Activated effector memory CD4-positive, alpha-beta T cell treated with Interleukin-2 at 50 U/mL for 16 hours (primary cell): ENCODE measurements around the gene L3MBTL3.

Experiments used
- DNase-seq: peaks from one replicate; pipeline ENCODE4 v3.0.0-alpha.2; 2020

The L3MBTL3 gene

DNA sequence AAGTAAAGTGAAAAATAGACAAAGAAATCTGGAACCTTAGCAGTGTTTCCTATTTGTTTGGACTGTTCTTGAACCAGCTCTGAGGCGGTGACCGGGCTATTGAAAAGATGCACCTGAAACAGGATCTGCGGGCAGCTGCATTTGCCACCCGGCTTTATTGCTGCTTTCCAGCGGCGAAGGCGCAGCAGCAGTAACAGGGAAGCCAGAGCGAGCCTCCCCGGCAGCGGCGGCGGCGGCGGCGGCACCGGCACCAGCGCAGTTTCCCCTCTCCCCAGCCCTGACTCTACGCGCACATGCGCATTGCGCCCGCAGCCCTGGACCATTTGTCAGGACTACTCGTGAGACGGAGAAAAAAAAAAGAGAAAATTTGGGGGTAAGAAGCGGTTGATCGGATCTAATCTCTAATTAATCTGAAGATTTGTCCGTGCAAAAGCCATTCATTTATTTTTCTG lies at the start of gene L3MBTL3:
Gene L3MBTL3, plus strand, starts transcription at position 290 of the 452 bp plus-strand sequence. CDS start 24,119 bp downstream, outside the sequence.
- DNase-seq, result peak; percentile 83

DNA sequence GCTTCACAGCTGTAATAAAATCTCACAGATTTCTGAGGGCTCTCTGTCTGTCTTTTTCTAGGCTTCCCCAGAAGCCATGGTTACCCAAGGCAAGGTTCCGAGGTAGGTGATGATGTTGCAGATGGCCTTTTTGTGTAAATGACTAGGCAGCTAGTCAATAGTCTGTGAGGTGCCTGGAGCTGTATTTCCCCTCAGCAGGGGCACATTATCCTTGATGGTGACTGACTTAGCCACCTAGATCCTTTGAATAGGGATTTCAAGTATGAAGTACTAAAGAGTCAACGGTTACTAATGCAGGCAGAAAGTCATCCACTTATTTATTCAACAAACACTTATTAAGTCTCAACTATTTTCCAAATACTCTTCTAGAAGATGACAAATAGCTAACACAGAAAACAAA lies 49.3 kb upstream of the L3MBTL3 start:
- DNase-seq, result no peak

- DNase-seq, result no peak
Measured at GRCh38 chr6:129976110-129976509, 42.3 kb upstream of the L3MBTL3 start.

DNA sequence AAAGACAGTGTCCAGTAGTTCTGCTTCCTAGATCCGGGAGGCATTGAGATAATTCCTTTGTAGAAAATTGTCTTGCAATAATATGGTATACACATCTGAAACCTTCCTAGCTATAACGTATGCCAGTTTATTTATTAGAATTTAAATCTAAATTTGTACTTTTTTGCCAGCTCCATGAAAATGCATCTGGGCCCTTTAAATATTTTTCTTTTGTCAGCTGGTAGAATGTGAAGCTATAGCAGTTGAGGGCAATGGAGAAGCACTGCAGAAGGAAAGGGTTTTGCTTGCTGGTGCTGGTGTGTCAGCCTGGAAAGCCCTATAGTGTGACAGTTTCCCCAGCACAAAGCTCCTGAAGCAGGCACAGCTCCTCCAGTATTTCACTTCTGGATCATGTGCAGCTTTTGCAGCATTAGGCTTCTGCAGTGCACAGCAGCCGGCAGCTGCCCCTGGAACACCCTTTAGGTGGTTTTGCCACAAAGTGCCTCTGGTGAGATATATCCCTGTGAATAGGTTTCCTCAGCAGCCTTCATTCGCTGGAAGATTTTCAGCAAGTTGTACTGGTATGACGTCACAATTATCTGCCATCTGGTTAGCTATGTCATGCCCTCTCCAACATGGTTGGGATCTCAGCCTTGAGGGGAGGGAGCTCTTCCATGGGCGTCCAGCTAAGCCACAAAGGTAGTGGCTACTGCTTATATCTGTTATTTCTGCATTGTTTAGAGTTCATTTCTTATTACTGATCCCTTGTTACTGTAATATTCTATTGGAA lies 40.0 kb upstream of the L3MBTL3 start:
- no peak for DNase-seq

- no peak for DNase-seq
Measured at GRCh38 chr6:129980821-129981220, 37.6 kb upstream of the L3MBTL3 start.

DNA sequence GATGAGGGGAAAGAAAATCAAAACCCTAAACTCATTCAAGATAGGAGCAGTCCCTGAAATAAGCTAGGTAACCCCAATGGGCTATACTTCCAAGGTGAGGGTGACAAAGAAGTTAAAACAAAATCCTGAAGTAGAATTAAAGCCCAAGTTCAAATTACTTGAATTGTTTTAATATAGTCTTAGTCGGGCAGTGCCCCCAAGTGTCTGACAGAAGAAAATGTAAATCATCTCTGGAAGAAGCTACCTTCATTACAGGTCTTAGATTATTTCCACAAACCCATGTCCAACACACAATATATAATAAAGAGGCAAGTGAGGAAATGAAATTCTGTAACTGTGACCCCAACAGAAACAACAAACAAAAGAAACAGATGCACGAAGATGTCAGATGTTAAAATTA lies 36.8 kb upstream of the L3MBTL3 start:
- no peak for DNase-seq

GRCh38 chr6:129989396-129989795 lies 29.0 kb upstream of the L3MBTL3 start:
- no peak for DNase-seq

DNA sequence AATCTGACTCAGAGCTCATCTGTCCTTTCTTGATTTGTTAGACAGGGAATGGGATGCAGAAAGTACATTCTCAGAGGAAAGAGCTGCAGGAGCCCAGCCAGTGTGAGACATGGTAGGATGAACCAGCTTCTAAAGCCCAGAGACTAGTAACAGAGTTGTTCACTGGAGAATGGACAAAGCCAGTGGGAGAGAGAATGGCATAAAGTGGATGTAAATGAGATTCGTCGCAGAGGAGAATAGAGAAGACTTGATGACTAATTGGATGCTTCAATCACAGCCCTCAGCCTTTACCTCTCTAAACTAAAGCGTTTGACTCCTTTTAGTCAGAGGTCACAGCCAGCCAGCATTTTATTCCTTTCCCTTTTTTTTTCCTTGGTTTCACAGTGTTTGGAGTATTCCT lies 25.5 kb upstream of the L3MBTL3 start:
- no peak for DNase-seq

- DNase-seq, result no peak
Measured at GRCh38 chr6:129994410-129994809, 24.0 kb upstream of the L3MBTL3 start.

DNA sequence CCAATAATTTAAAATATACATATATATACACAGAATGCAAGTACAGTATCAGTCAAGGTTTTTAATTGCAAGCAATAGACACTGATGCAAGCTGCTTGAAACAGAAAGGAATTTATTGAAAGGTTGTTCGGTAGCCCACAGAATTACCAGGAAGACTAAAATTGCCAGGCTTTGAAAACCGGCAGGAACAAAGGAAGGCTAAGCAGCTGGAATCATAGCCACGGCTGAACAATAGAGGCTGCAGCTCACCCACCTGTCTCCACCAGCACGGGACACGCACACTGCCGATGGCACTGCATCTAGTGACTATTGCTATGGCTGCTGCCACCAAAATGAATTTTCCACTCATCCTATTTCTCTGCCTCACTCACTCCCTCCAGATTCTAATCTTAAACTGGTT lies 22.0 kb upstream of the L3MBTL3 start:
- DNase-seq, result no peak

DNA sequence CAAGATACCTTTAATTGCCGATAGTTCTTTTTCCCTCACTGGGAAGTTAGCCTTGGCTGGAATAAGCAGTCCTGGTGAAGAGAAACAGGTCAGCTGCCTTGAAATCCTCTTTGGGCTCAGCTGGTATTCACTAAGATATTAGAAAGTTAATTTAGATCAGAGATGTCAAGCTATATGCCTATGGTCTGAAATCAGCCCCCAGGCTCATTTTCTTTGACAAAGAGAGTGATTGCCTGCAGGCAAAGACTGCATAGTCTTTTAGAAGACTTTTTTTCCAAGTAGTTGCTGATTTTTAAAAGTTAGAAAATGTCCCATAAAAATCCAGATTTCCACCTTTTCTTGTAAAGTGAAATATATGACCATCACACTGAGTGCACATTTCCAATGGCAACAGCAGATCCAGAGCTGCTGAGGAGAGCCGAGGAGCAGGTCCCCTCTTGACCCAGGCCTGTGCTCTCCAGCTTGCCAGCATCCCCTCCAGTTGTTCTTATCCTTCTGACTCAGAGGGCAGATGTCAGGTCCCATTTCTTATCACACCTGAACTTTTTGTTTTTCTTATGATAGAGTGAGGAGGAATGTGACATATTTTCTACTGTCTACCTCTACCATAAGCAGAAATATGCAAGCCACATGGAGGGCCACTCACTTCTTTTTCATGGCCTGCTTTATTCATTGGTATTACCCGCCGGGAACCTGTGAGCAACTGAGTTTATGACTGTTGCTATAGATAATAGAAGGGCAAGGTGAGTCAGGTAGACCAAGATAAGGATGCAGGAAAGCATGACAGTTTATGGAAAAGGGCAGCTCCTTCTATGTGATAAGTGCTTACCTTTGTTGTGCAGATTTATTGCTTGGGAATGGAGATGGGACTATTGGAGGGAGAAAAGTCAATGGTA lies 17.6 kb upstream of the L3MBTL3 start:
- no peak for DNase-seq

DNA sequence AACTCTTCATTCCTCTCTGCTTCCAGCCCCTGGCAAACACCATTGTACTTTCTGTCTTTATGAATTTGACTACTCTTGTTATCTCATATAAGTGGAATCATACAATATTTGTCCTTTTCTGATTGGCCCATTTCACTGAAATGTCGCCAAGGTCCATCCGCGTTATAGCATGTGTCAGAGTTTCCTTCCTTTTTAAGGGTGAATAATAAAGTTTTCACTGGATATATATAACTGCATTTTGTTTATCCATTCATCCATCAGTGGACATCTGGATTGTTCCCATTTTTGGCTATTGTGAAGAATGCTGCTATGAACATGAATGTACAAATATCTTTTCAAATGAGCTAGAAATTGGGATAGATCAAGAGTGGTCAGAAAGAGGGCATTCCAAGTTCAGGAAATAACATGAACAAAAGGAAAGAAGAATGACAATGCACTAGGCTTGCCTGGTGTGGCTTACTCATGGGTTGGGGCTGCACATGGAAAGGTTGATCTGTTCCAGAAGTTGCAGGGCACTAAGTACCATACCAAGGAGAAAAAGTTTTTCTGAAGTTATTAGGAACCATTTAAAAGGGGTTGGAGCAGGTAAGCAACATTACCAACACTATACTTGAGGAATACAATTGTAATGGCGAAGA lies 10.0 kb upstream of the L3MBTL3 start:
- no peak for DNase-seq

DNA sequence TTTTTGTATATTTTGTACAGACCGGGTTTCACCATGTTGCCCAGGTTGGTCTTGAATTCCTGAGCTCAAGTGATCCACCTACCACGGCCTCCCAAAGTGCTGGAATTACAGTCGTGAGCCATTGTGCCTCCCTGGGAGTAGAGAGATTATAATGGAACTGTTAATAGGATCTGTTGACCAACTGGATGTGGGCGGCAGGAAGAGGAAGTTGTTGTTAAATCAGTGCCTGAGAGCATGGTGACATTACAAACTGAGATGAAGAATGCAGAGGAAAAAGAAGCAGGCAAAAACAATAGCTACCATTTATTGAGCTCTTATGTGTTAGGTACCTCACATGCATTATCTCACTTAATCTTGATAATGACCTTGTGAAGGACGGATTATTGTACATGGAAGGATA lies 9.2 kb upstream of the L3MBTL3 start:
- no peak for DNase-seq

- no peak for DNase-seq
Measured at GRCh38 chr6:130010387-130010786, 8.0 kb upstream of the L3MBTL3 start.

- DNase-seq, result no peak
Measured at GRCh38 chr6:130012728-130013127, 5.7 kb upstream of the L3MBTL3 start.

DNA sequence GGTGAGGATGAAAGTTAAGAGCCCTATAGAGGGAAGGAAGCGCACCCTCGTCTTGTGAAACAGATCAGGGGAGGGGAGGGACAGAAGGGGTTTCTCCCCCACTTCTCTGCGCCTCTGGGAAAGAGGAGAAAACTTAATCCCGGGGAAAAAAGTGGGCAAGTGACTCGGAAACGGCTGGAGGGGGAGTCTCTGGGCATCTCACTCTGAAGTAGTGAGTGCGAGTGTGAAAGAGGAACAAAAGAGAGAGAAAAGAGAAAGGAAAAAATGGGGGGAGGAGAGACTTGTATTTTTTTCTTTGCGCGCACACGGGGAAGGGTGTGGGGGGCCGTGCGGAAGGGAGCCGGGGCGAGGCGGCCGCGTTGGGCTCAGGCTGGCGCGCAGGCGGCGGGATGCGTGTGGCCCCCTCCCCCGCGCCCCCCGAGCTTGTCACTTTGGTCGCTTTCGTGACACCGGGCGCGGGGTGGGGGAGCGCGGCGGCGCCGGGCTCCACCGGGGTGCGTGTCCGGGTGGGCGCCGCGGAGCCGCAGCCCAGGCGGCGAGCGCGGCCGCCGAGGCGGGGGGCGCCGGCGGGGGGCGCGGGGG lies 454 bp downstream of the L3MBTL3 start:
- peak; percentile 21 for DNase-seq

- peak; percentile 27 for DNase-seq
Measured at GRCh38 chr6:130019326-130020072, 1.1 kb downstream of the L3MBTL3 start.

- peak; percentile 38 for DNase-seq
Measured at GRCh38 chr6:130020073-130020906, 1.9 kb downstream of the L3MBTL3 start.

- DNase-seq, result peak; percentile 67
Measured at GRCh38 chr6:130020907-130021629, 2.7 kb downstream of the L3MBTL3 start.

- DNase-seq, result no peak
Measured at GRCh38 chr6:130026859-130027258, 8.5 kb downstream of the L3MBTL3 start.

GRCh38 chr6:130027948-130028347 lies 9.6 kb downstream of the L3MBTL3 start:
- no peak for DNase-seq
